Esophagus squamous epithelium (tissue), 5 donors: ENCODE measurements around the gene ISCA1. TPM values are rescaled to one million over a fixed set of nuclear protein-coding genes. Genes with fewer than 3 reads are reported as not detected.

Experiments
- DNase-seq: peaks from one replicate; lab custom pipeline; 2025; lab: John Stamatoyannopoulos, UW
- H3K27ac ChIP-seq, 4 donors: fragments of 200-600 bp; sonication (generic); one replicate each; pipeline ENCODE4 v1.5.1; 2016 to 2019; ENCODE audit warnings: mild to moderate bottlenecking in 1 of 4
- H3K27me3 ChIP-seq, 4 donors: fragments of 200-600 bp; sonication (generic); 1 replicate in 3 of 4; 2 replicates in 1 of 4; pipeline versions ENCODE4 v1.5.1 to v1.6.0; 2017 to 2021; ENCODE audit warnings: antibody characterized with exemption in 1 of 4
- H3K36me3 ChIP-seq, 3 donors: fragments of 200-600 bp; sonication (generic); one replicate each; pipeline ENCODE4 v1.5.1; 2016 to 2019
- H3K4me1 ChIP-seq, 3 donors: fragments of 200-600 bp; sonication (generic); one replicate each; pipeline ENCODE4 v1.5.1; 2017 to 2019
- H3K4me3 ChIP-seq, 4 donors: fragments of 200-600 bp; sonication (generic); 1 replicate in 3 of 4; 2 replicates in 1 of 4; pipeline ENCODE4 v1.5.1; 2016 to 2019; ENCODE audit warnings: mild to moderate bottlenecking in 2 of 4, moderate library complexity in 1 of 4
- H3K9me3 ChIP-seq, 3 donors: fragments of 200-600 bp; sonication (generic); one replicate each; pipeline ENCODE4 v1.5.1; 2016 to 2019
- CTCF ChIP-seq, 6 experiments: fragments of 450-650 bp in 4 of 6; fragments of 200-600 bp in 2 of 6; sonication (generic) in 2 of 6; IDR thresholded peaks; one replicate each; pipeline ENCODE4 v1.5.1; 2016 to 2019; ENCODE audit warnings: antibody characterized with exemption in 6 of 6, mild to moderate bottlenecking in 4 of 6, moderate library complexity in 4 of 6
- POLR2A ChIP-seq, 4 donors: fragments of 450-650 bp; IDR thresholded peaks; one replicate each; pipeline ENCODE4 v1.6.1; 2017; ENCODE audit warnings: antibody characterized with exemption in 4 of 4, mild to moderate bottlenecking in 4 of 4, moderate library complexity in 3 of 4
- WGBS, 2 donors: methylation state at CpG; one replicate each; pipeline ENCODE4 v1.1.5; 2018; 5-methylcytosine and 5-hydroxymethylcytosine counted together
- intact Hi-C: fragments of 100-400 bp; cut with DNase I; formaldehyde crosslinking; loops from one replicate; pipeline ENCODE4 v1.15.0; 2022
- total RNA-seq, 4 donors: library from RNA; depleted of rRNA; stranded (reverse); fragments of >200 nt; gene quantifications; one replicate each; pipeline ENCODE4 v1.1.0, GENCODE V29; 2016
- donor health status: DM: yes; HTN: yes; CAD: no.

Gene ISCA1
- total RNA-seq, 4 donors from 2014 or later = 9.7 to 31.9 (median 24.7) TPM

- Histone ChIP-seq H3K9me3 (no peaks in the 10 kb centered on the region), H3K36me3 (peaks cover 0 to 51% (median 0%) of the 10 kb centered on the region in 3 donors), H3K4me1 (peaks cover 4 to 12% (median 5%) of the 10 kb centered on the region in 3 donors), H3K4me3 (no peak overlapping the region), H3K27ac (no peak overlapping the region), H3K27me3 (no peaks in the 10 kb centered on the region)
- intact Hi-C loops = loop anchor here (10.0 kb wide), 1 partner anchor 68 kb away; the partner anchor contains the start of gene TUT7
- TF ChIP-seq POLR2A (IDR thresholded peaks at IDR 0.05) (no peak), CTCF (IDR thresholded peaks at IDR 0.05) (no peak)
- 69 to 72% methylated on average over 7 of the region's 7 CpGs for WGBS, 2 donors
- DNase-seq = no peak
Observed at GRCh38 chr9:86287013-86287412, 4.7 kb upstream of the ISCA1 start.

GRCh38 chr9:86286278-86286677 lies 3.9 kb upstream of the ISCA1 start:
- Histone ChIP-seq H3K4me3 (no peak overlapping the region), H3K4me1 (peaks cover 4 to 16% (median 6%) of the 10 kb centered on the region in 3 donors), H3K36me3 (peaks cover 0 to 45% (median 0%) of the 10 kb centered on the region in 3 donors), H3K27me3 (no peaks in the 10 kb centered on the region), H3K27ac (no peak overlapping the region), H3K9me3 (no peaks in the 10 kb centered on the region)
- TF ChIP-seq POLR2A (IDR thresholded peaks at IDR 0.05) = no peak
- TF ChIP-seq CTCF (IDR thresholded peaks at IDR 0.05) = no peak
- no peak for DNase-seq
- intact Hi-C loops = loop anchor here (10.0 kb wide), 1 partner anchor 69 kb away; the partner anchor contains the start of gene TUT7
- whole genome bisulfite sequencing, 2 donors = 53 to 74% methylated on average over 3 of the region's 3 CpGs

- Histone ChIP-seq H3K36me3 (peaks cover 0 to 35% (median 0%) of the 10 kb centered on the region in 3 donors), H3K27me3 (no peaks in the 10 kb centered on the region), H3K9me3 (no peaks in the 10 kb centered on the region), H3K4me1 (peaks cover 4 to 26% (median 16%) of the 10 kb centered on the region in 3 donors), H3K27ac (no peak overlapping the region), H3K4me3 (no peak overlapping the region)
- 62 to 70% methylated on average over 2 of the region's 2 CpGs for WGBS, 2 donors
- no peak for DNase-seq
- TF ChIP-seq CTCF (IDR thresholded peaks at IDR 0.05) (no peak), POLR2A (IDR thresholded peaks at IDR 0.05) (no peak)
- intact Hi-C loops = loop anchor here (10.0 kb wide), 1 partner anchor 70 kb away; the partner anchor contains the start of gene TUT7
Observed at GRCh38 chr9:86285261-86285660, 2.9 kb upstream of the ISCA1 start.

- Histone ChIP-seq H3K36me3 (peaks cover 0 to 26% (median 0%) of the 10 kb centered on the region in 3 donors), H3K4me3 (peak overlapping the region; percentile 91 to 95 (median 92)), H3K9me3 (no peaks in the 10 kb centered on the region), H3K4me1 (peaks cover 4 to 42% (median 20%) of the 10 kb centered on the region in 3 donors), H3K27ac (peak overlapping the region; percentile 96 to 98 (median 98)), H3K27me3 (no peaks in the 10 kb centered on the region)
- 13 to 18% methylated on average over 11 to 12 of the region's 12 CpGs for WGBS, 2 donors
- TF ChIP-seq CTCF (IDR thresholded peaks at IDR 0.05) = no peak
- TF ChIP-seq POLR2A (IDR thresholded peaks at IDR 0.05) = no peak
- intact Hi-C loops = loop anchor here (10.0 kb wide), 1 partner anchor 72 kb away; the partner anchor contains the start of gene TUT7
- no peak for DNase-seq
Observed at GRCh38 chr9:86282979-86283535, 719 bp upstream of the ISCA1 start.

- H3K36me3 ChIP-seq = peaks cover 0 to 13% (median 0%) of the 10 kb centered on the region in 3 donors
- DNase-seq = no peak
- no peaks in the 10 kb centered on the region for H3K27me3 ChIP-seq
- peak overlapping the region; percentile 91 to 95 (median 92) for H3K4me3 ChIP-seq
- no peak for TF ChIP-seq CTCF (IDR thresholded peaks at IDR 0.05)
- no peak for TF ChIP-seq POLR2A (IDR thresholded peaks at IDR 0.05)
- peak overlapping the region; percentile 96 to 98 (median 98) for H3K27ac ChIP-seq
- WGBS, 2 donors = 0 to 4% methylated on average over 3 of the region's 31 CpGs
- intact Hi-C loops = loop anchor here (10.0 kb wide), 1 partner anchor 73 kb away; the partner anchor contains the start of gene TUT7
- peaks cover 4 to 52% (median 20%) of the 10 kb centered on the region in 3 donors for H3K4me1 ChIP-seq
- H3K9me3 ChIP-seq = no peaks in the 10 kb centered on the region
Observed at GRCh38 chr9:86281593-86282076, 703 bp downstream of the ISCA1 start.
